Renal cortical epithelial cell (primary cell): ENCODE measurements around the gene REV3L. TPM values are rescaled to one million over a fixed set of nuclear protein-coding genes. Genes with fewer than 3 reads are reported as not detected.
A peak's percentile ranks its signal among the peaks of the same experiment; 100 is the strongest.
"Not testable (repeated sequence)": the region's sequence is repeated elsewhere in the genome, so short reads cannot be mapped to it uniquely, and the experiment has no call there.

Experiments used
- DNase-seq: peaks from one replicate; pipeline ENCODE4 v3.0.0-alpha.2; 2011; ENCODE audit warnings: low read depth
- total RNA-seq: library from RNA; depleted of rRNA; stranded (reverse); fragments of >200 nt; gene quantifications from 2 replicates; pipeline ENCODE4 v1.2.3, GENCODE V29; 2014

Gene REV3L
- total RNA-seq, 1 donor from 2014 or later, result 41.9 TPM

GRCh38 chr6:111492499-111492898 lies 9.5 kb upstream of the REV3L start:
- no peak for DNase-seq

- no peak for DNase-seq
Measured at GRCh38 chr6:111490067-111490466, 7.0 kb upstream of the REV3L start.

- peak; percentile 82 for DNase-seq
Measured at GRCh38 chr6:111487661-111488060, 4.6 kb upstream of the REV3L start.

- DNase-seq, result peak; percentile 50
Measured at GRCh38 chr6:111486921-111487320, 3.9 kb upstream of the REV3L start.

- no peak for DNase-seq
Measured at GRCh38 chr6:111486475-111486874, 3.5 kb upstream of the REV3L start.

GRCh38 chr6:111485342-111485741 lies 2.3 kb upstream of the REV3L start:
- peak; percentile 17 for DNase-seq

- peak; percentile 47 for DNase-seq
Measured at GRCh38 chr6:111484633-111484930, 1.6 kb upstream of the REV3L start.

GRCh38 chr6:111483736-111484632 lies 966 bp upstream of the REV3L start:
- peak; percentile 80 for DNase-seq

- no peak for DNase-seq
Measured at GRCh38 chr6:111482188-111482958, 645 bp downstream of the REV3L start.

- DNase-seq, result peak; percentile 18
Measured at GRCh38 chr6:111481836-111482187, 1.2 kb downstream of the REV3L start.

- no peak for DNase-seq
Measured at GRCh38 chr6:111480988-111481822, 1.8 kb downstream of the REV3L start.

- DNase-seq, result peak; percentile 79
Measured at GRCh38 chr6:111478749-111479148, 4.3 kb downstream of the REV3L start.

- DNase-seq, result peak; percentile 63
Measured at GRCh38 chr6:111478064-111478476, 4.9 kb downstream of the REV3L start.

GRCh38 chr6:111477481-111477938 lies 5.5 kb downstream of the REV3L start:
- peak; percentile 54 for DNase-seq

GRCh38 chr6:111476061-111476460 lies 7.0 kb downstream of the REV3L start:
- not testable (repeated sequence) for DNase-seq

- DNase-seq, result no peak
Measured at GRCh38 chr6:111474771-111475170, 8.2 kb downstream of the REV3L start.

GRCh38 chr6:111474106-111474505 lies 8.9 kb downstream of the REV3L start:
- DNase-seq, result no peak

- no peak for DNase-seq
Measured at GRCh38 chr6:111472933-111473435, 10.0 kb downstream of the REV3L start.

GRCh38 chr6:111471958-111472357 lies 11.1 kb downstream of the REV3L start:
- DNase-seq, result no peak

GRCh38 chr6:111471533-111471932 lies 11.5 kb downstream of the REV3L start:
- no peak for DNase-seq

GRCh38 chr6:111470991-111471390 lies 12.0 kb downstream of the REV3L start:
- DNase-seq, result no peak

GRCh38 chr6:111469543-111469942 lies 13.5 kb downstream of the REV3L start:
- no peak for DNase-seq
